ENCODE measurements around the gene NFATC3. TPM values are rescaled to one million over a fixed set of nuclear protein-coding genes. Genes with fewer than 3 reads are reported as not detected.

The NFATC3 gene
- total RNA-seq, 2 donors from 2014 or later: 15.5 to 19.5 TPM

Small RNA genes within 50 kb of the gene (microRNA-seq; reads per million reads assigned to microRNA genes)
- 0 to 0.47 reads per million in 2 donors for gene MIR6773 (ENCODE audit: borderline number of aligned reads in 2 of 2, borderline replicate concordance in 2 of 2)

Small RNA genes within 50 kb of the gene (small RNA-seq; reads per million reads assigned to genes)
- gene RF00019: not detected
- gene RF00554: not detected

Other genes starting within 250 kb of the NFATC3 start
- gene THAP11, start 243.1 kb upstream of the NFATC3 start, total RNA-seq: 10 to 100 TPM; 23.7 to 42.8 TPM
- gene NUTF2, start 238.4 kb upstream of the NFATC3 start, total RNA-seq: 10 to 100 TPM; 39.2 to 42.8 TPM
- 100 to 1,000 TPM in 1 of 2 donors, 10 to 100 TPM in 1; 57.1 to 122 TPM for gene CENPT, start 237.7 kb upstream of the NFATC3 start, total RNA-seq
- gene EDC4, start 212.3 kb upstream of the NFATC3 start, total RNA-seq: 10 to 100 TPM; 26.7 to 55.7 TPM
- gene NRN1L, start 200.5 kb upstream of the NFATC3 start, total RNA-seq: not detected
- gene PSKH1, start 192.1 kb upstream of the NFATC3 start, total RNA-seq: 10 to 100 TPM; 15.0 to 16.8 TPM
- gene CTRL, start 153.5 kb upstream of the NFATC3 start, total RNA-seq: 1,000 to 10,000 TPM in 1 of 2 donors, 100 to 1,000 TPM in 1; 286 to 1,726 TPM
- gene PSMB10, start 148.5 kb upstream of the NFATC3 start, total RNA-seq: 10 to 100 TPM; 16.2 to 26.7 TPM
- gene LCAT, start 141.2 kb upstream of the NFATC3 start, total RNA-seq: 10 to 100 TPM in 1 of 2 donors, 1 to 10 TPM in 1; 7.5 to 17.8 TPM
- gene SLC12A4, start 116.7 kb upstream of the NFATC3 start, total RNA-seq: 10 to 100 TPM; 23.3 to 61.3 TPM
- gene DPEP3, start 104.9 kb upstream of the NFATC3 start, total RNA-seq: not detected
- gene DPEP2, start 85.9 kb upstream of the NFATC3 start, total RNA-seq: 1 to 10 TPM in 1 of 2 donors, under 1 TPM in 1; 0.78 to 1.3 TPM
- not detected for gene DPEP2NB, start 69.5 kb upstream of the NFATC3 start, total RNA-seq
- gene DDX28, start 62.1 kb upstream of the NFATC3 start, total RNA-seq: 10 to 100 TPM in 1 of 2 donors, 1 to 10 TPM in 1; 3.4 to 13.2 TPM
- 1 to 10 TPM; 3.1 to 3.6 TPM for gene DUS2, start 62.1 kb upstream of the NFATC3 start, total RNA-seq
- gene ESRP2, start 150.8 kb downstream of the NFATC3 start, total RNA-seq: 10 to 100 TPM; 55.0 to 56.0 TPM
- 1 to 10 TPM; 8.2 to 9.6 TPM for gene PLA2G15, start 160.0 kb downstream of the NFATC3 start, total RNA-seq
- 10 to 100 TPM; 10.9 to 23.4 TPM for gene SLC7A6, start 179.2 kb downstream of the NFATC3 start, total RNA-seq
- gene SLC7A6OS, start 225.6 kb downstream of the NFATC3 start, total RNA-seq: 10 to 100 TPM; 13.0 to 32.3 TPM
- 10 to 100 TPM; 27.4 to 35.8 TPM for gene PRMT7, start 225.6 kb downstream of the NFATC3 start, total RNA-seq

Measured in body of pancreas (tissue), 4 donors.